C4-2B (cell line): ENCODE results near the gene METTL18.
A peak's percentile ranks its signal among the peaks of the same experiment; 100 is the strongest.

Experiments used
- H3K27ac ChIP-seq: fragments of 450-650 bp; 2 replicates; pipeline ENCODE4 v1.5.1; 2017
- CTCF ChIP-seq: fragments of 450-650 bp; conservative IDR thresholded peaks from 2 replicates; pipeline ENCODE4 v1.5.1; 2017; ENCODE audit warnings: mild to moderate bottlenecking
- ZFX ChIP-seq: fragments of 450-650 bp; IDR thresholded peaks from 2 replicates; pipeline ENCODE4 v1.6.1; 2017

Gene METTL18

GRCh38 chr1:169745015-169745861 is 49.5 kb downstream of the METTL18 start:
- TF ChIP-seq ZFX (no peak), CTCF (no peak)

More at GRCh38 chr1:169745015-169745861, 49.5 kb downstream of the METTL18 start:
- H3K27ac ChIP-seq, result 0 out of 2 replicates have a peak overlapping the region, but pooled peaks have one; percentile 2
